RCC 7860 (cell line): Measurements from ENCODE around the gene SPAG4.
A peak's percentile ranks its signal among the peaks of the same experiment; 100 is the strongest.

Experiments
- DNase-seq: peaks from one replicate; pipeline ENCODE4 v3.0.0-alpha.2; 2015; ENCODE audit warnings: low spot score
- FAIRE-seq: peaks from 2 replicates; lab custom pipeline; 2012; peaks lifted over from hg19 to GRCh38; lab: Jason Lieb, UNC

The SPAG4 gene

DNA sequence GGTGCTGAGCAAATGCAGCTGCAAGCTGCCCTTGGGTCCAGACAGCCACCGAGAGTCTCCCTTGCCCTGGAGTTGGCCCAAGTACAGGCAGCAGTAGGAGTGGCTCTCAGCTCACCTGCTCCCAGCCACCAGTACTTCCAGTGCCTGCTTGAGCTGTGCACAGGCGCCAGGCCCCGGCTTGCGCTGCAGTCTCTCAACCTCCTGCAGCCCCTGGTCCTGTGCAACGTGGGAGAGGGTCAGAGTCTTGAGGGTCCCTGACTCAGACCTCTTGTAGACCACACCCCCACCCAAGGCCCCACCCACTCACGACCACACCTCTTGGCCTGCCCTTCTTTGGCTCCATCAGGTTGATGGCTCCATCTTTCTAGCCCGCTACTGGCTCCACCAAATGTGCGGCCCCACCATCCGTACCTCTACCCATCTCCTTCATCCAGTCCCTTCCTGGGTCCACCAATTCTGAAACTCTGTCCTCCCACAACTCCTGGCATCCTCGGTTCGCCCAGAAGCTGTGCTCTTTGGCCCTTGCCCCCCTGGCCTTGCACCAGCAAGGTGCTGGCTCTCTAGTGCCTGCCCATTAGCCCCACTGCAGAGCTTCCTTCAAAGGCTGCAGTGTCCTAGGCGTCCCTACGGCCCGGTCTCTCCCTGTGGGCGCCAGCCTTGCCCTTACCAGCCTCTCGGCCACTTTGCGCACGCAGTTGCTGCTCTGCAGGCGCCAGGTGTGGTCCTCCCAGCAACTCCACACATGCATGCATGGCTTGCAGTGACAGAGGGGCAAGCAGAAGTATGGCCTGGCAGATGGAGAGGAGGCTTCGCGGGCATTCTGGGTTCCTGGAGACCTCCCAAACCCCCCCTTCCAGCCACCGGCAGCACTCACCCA is 16.5 kb upstream of the SPAG4 start:
- DNase-seq (no peak), FAIRE-seq (no peak)

DNA sequence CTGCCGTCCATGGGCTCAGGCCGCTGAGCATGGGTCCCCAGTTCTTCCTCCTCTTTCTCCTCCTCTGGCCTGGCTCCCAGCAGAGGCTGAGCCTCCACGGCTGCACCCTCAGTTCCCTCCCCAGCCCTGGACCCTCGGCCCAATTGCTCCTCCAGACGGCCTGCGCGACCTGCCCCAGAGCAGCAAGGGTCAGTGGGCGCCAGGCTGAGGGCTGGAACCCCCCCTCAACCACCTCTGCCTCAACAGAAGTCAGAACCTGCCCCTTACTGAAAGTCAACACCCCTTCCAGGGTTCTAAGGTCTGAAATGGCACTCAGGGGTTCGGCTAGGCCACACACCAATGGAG is 15.9 kb upstream of the SPAG4 start:
- FAIRE-seq (no peak), DNase-seq (no peak)

DNA sequence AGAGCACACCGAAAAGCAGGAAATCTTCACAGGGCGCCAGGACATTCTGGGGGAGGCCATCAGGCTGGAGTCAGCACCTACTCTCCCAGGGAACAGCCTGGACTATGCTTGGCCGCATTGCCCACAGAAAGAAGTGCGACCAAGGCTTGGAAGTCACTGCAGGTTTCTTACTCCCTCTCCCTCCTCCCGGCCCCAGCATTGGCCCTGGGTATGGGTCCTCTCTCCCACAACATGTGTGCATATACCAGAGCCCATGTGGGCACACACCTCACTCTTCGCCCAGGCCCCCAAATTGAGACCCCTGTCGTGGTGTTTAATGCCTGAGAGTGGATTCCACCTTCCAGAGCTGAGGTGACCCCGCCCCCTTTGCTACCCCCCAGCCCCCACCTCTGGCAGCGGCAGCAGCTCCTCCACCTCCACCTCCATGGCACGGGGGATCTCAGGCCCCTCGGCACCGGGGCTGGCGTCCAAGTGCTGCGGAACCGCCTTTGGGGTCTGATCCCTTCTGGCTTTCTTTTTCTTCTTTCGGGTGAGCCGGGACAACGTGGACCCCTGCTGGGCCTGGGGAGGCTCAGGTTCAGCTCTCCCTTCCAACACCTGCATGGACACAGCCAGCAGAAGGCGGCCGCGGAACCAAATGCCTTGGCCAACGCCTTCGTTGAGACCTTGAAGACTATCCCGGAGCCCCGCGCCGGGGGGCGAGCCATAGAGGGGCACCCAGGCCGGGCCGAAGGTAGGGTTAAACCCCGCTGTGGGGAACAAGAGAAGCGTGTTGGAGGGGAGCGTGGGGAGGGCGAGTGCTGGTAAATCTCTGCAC is 15.2 kb upstream of the SPAG4 start:
- DNase-seq (no peak), FAIRE-seq (no peak)

DNA sequence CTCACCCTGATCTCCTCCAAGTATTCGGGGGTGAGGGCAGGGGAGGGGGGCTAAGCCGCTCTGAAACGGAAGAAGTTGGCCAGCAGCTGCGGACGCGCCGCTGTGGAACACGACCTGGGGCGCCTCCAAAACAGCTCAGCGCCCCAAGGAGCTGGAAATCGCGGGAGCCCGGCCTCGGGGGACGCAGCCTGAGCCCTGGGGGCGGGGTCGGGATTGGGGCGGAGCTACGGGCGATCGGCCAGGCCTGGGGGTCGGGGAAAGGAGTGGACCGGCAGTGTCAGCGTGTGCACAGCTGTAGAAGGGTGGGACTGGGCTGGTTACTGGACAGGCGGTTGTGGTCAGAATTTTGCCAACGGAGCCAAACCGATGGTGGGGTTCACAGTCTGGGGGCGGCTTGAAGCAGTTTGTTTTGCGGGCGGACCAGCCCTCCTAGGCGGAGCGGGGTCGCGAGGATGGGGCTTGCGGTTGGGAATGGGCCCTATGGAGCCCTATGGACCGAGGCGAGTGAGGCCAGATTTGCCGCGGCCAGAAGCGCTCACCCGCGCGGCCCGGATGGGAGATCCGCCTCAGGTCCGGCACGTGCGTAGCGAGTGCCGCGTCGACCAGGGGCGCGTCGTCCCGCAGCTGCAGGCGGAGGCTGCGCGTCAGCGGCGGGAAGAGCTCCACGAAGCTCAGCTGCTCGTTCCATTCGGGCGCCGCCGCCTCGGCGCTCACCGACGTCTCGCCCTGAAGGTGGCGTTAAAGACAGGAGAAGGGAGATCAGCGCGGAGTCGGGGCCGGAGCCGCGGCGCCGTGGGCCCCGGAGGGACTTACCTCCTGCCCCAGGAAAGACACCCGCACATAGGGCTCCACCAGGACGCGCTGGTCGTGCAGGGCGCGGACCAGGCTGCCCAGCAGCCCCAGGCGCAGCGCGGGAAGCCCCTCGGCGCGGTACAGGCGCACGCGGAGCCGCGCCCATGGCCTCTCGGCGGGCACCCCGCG is 14.3 kb upstream of the SPAG4 start:
- FAIRE-seq, result no peak
- DNase-seq, result no peak

DNA sequence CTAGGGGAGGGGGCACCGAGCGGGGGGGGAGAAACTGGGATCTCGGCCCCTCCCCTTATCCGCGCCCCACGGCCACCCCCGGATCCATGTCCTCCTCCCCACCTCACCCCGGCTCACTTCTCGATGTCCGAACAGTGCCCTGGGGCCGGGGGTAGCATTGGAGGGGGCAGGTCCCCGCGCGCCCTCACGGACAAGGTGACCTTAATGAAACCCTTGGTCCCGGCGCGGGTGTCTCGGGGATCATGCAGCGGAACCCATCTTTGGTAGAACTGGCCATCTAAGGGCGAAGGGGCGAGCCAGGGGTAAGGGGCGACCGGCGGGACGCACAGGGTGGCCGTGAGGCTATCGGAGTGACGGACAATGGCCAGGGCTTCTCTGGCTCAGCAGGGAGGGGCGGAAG is 13.6 kb upstream of the SPAG4 start:
- FAIRE-seq (no peak), DNase-seq (no peak)

DNA sequence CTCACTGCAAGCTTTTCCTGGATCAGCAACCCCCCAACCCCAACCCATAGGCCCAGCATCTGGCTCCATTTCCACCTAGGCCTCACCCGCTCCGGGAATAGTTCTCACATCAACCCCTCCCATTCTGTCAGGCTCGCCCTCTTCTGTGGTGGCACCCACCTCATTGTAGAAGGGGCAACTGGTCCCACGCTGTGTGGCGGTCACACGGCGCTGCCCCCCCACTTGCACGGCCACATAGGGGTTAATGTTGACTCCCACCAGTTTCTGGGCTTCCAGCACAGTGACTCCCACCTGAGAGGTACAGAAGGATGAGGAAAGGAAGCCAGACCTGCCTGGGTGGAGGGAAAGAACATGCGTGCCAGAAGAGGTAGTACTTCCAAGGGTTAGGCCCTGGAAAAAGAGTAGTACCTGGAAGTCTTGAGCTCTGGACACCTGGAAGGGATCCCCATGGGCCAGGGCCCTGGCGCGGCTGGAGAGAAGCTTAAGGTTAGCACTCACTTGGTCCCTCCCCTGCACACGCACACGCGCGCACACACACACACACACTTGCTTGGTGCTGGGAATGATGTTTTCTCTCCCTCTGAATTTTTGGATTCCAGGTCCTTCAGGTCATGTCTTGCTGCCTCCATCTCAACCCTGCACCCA is 12.7 kb upstream of the SPAG4 start:
- no peak for FAIRE-seq

DNA sequence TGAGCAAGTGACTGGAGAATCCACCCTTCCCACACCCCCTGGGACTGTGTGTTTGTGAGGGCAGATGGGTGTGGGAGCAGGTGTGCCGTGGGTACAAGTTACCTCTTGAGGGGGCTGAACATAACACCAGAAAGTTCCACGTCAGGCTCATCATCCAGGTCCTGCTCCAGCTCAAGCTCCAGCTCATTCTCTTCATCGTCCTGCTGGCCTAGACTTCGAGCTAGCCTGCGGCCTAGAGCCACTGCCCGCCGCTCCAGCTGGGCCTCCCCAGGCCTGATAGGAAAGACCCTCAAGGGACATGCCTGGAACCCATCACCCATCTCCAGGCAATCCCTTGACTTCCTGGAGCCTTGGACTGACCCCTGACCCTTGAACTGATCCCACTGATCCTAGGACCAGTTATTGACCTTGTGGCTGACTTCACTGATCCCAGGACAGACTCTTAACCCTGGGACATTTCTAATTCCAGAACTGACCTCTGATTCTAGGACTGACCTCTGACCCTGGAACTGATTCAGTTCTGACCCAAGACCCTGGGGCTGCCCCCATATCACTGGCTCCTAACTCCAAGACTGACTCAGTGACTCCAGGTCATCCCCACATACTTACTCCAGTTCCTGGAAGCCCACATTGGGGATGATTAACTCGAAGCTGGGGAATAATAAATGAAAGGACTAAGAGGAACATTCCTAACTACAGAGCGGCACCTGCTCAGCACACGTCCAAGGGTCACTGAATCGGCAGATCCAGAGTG is 11.8 kb upstream of the SPAG4 start:
- DNase-seq (no peak), FAIRE-seq (no peak)

More for the DNA sequence above, 12.7 kb upstream of the SPAG4 start:
- DNase-seq, result no peak

DNA sequence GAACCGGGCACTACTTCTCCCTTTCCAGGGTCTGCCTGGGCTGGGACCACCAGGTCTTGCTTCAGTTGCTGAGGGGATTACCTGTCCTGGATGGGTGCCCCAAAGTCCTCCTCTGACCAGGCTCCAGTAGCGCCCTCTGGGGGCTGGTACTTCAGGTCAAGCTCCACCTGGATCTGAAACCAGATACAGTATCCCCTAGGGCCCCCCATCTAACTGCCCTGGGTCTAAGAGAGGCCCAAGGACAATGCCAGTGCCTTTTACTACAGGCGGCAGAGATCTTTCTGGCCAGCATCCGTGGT is 11.2 kb upstream of the SPAG4 start:
- DNase-seq (no peak), FAIRE-seq (no peak)

DNA sequence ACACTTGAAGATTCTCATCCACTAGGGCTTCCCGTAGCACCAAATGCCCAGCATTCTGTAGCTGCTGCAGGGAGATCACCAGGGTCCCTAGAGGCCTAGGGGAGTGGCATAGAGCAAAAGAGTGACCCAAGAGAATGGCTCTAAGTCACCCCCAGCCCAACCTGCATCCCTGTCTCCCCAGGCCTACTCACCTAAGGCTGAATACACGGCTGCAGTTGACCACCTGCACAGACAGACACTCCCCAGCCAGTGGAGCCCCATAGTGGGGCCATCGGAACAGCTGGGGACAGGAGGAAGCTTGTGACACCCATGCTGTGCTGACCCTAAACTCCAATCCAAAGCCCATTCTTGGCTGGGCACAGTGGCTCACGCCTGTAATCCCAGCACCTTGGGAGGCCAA is 9.5 kb upstream of the SPAG4 start:
- FAIRE-seq, result no peak
- no peak for DNase-seq

DNA sequence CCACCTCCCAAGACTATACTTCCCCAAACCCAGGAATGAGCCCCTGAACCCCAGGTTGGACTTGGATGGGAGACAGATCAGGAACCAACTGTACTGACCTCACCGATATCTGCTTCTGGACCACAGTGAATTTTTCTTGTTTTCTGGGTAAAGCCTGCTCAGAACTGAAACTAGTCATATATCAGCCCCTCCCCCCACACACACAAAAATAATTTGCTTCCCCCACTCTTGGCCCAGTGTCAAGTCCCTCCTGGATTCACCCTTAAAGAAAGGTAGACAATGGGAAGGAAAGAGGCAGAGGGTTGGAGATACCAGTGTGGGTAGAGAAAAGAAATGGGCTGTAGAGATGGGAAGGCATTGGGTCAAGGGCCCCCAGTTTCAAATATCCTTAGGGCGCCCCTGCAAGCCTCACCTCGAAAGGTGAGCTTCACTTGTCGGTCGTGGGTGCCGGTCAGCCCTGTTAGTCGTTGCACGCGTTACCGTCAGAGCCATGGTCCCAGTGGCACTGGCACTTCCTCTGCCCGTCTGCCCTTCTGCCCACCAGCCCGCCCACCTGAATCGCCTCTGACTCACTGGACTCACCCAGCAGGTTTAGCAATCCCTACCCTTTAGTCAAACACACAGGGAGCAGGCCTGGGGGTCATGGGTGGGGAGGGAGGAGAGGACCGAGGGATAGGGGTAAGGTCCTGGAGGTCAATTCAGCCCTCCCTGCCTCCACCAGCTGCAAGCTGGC is 8.5 kb upstream of the SPAG4 start:
- DNase-seq, result peak; percentile 10
- no peak for FAIRE-seq

DNA sequence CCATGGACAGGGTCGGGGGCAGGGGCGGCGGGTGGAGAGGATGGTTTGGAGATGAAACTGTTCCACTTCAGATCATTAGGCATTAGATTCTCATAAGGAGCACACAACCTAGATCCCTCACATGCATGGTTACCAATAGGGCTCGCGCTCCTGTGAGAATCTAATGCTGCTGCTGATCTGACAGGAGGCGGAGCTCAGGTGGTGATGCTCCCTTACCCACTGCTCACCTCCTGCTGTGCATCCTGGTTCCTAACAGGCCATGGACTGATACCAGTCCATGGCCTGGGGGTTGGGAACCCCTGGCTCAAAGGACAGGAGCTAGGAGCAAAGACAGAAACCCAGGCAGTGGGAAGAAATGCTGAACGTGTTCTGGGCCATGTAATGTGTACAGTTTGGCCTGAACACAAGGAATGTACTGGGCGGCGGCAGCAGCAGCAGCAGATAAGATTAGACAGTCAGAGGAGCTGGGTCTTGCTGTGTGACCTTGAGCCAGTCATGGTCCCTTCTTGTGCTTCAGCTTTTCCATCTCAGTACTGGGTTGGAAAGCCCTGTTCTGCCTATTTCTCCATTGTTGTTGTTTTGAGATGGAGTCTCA is 4.7 kb upstream of the SPAG4 start:
- no peak for FAIRE-seq

DNA sequence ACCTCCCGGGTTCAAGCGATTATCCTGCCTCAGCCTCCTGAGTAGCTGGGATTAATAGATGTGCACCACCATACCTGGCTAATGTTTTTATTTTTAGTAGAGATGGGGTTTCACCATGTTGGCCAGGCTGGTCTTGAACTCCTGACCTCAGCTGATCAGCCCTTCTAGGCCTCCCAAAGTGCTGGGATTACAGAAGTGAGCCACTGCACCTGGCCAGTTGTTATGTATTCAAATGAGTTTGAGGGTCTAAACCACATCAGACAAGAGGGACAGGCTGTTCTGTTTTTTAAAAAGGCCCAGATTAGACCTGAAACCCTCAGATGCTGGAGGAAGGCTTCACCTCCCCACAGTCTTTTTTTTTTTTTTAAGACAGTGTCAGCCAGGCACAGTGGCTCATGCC is 4.1 kb upstream of the SPAG4 start:
- no peak for DNase-seq
- no peak for FAIRE-seq

More for the DNA sequence above, 4.7 kb upstream of the SPAG4 start:
- no peak for DNase-seq

DNA sequence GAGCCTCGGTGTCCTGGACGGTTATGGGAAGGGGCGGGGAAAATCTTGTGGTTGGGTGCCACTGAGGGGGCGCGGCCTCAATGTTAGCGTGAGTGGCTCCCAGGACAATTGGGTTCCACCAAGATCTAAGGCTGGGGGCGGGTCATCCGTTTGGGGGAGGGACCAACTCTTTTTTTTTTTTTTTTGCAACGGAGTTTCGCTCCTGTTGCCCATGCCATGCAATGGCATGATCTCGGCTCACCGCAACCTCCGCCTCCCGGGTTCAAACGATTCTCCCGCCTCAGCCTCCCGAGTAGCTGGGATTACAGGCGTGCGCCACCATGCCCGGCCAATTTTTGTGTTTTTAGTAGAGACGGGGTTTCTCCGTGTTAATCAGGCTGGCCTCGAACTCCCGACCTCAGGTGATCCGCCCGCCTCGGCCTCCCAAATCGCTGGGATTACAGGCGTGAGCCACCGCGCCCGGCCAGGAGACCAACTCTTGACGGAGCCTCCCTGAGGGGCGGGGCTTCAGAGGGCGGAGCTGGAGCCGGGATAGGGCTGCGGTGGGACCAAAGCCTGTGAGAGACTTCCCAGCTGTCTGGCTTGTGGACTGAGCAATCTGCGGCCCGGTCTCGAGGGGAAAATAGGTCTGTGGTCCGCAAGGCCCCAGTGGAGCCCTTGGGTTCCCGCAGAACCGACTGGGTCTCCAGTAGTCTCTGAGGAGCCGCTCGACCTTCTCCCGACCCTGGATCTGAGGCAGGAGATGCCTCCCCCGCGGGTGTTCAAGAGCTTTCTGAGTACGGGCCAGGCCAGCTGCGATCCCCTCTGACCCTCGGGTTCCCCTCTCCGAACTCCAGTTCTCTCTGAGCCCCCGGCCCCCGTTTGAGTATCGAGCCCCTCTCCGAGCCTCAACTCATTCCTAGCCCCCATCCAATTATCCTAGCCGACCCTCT is 1.1 kb downstream of the SPAG4 start:
- peak; percentile 91 for FAIRE-seq

DNA sequence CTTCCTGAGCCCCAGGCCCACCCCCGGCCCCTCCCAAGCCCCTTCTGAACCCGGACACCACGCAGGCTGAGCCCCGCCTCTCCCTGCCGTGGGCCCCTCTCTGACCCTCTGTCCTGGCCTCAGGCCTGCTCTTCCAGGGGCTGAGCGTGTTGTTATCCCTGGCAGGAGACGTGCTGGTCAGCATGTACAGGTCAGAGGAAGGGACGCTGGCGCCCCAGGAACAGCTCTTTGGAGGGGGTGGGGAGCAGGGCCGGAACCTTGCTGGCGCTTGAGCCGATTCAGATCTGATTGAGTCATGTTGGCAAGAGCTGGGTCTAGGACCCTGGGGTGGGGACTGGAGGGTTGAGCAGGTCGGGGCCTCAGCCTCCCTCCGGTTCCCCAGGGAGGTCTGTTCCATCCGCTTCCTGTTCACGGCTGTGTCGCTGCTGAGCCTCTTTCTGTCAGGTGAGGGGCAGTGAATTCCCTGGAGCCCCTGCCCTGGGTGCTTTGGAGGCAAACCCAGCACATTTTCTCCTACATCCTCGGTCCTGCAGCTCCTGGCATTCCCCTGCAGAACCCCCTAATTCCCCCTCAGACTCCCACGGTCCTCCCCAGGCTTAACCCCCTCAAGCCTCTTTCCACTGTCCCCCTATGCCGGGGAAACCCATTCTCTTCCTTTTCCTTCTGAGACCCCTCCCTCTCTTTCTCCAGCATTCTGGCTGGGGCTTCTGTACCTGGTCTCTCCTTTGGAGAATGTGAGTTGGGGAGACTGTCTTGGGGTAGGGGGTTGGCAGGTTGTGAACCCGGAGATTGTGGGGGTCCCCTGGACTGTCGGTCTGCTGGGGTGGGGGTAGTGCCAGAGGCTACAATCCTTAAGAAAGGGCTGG is 2.0 kb downstream of the SPAG4 start:
- FAIRE-seq, result peak; percentile 82
- DNase-seq, result peak; percentile 93

More for the DNA sequence above, 1.1 kb downstream of the SPAG4 start:
- peak; percentile 74 for DNase-seq

DNA sequence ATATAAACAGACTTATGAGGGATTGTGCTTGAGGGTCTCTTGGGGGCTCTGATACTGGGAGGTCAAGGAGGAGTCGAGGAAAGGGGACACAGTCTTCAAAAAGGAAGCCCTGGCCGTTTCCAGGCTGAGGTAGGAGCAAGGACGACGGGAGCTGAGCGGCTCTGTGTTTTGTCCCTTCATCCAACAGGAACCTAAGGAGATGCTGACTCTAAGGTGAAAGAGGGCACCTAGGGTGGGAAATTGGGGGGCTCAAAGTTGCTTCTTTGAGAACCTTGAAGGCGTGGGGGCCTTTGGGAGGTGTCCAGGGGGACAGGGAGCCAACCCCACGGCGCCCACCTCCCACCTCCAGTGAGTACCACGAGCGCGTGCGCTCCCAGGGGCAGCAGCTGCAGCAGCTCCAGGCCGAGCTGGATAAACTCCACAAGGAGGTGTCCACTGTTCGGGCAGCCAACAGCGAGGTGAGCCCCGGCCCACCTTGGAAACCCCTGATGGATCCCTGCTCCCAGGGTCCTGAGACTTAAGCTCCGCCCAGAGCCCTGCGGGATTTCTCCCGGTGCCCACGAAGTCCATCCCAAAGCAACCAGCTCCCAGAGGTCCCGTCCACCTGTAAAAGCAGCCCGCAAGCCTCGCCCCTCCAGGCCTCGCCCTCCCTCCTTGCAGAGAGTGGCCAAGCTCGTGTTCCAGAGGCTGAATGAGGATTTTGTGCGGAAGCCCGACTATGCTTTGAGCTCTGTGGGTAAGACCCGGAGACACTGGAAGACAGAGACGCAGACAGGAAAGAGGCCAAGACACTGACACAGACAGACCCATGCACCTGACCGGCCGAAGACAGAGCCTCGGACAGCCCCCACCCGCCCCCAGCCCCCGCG is 2.9 kb downstream of the SPAG4 start:
- FAIRE-seq (no peak), DNase-seq (no peak)
